GM20000 (cell line): ENCODE measurements around the gene RRM1.

Source experiments
- DNase-seq: peaks from one replicate; pipeline ENCODE4 v3.0.0; 2012; ENCODE audit warnings: low spot score
- CTCF ChIP-seq: IDR thresholded peaks from 2 replicates; pipeline ENCODE4 v1.5.1; 2012; ENCODE audit warnings: mild to moderate bottlenecking, control low read depth; ENCODE audit errors: extremely low read depth, missing control alignments

Gene RRM1

GRCh38 chr11:4084406-4085125 lies 10.0 kb upstream of the RRM1 start:
- TF ChIP-seq CTCF: no peak
- DNase-seq: no peak

GRCh38 chr11:4085575-4085974 lies 9.0 kb upstream of the RRM1 start:
- no peak for DNase-seq
- no peak for TF ChIP-seq CTCF

- DNase-seq: no peak
- TF ChIP-seq CTCF: no peak
These were observed 7.8 kb upstream of the RRM1 start for GRCh38 chr11:4086575-4087353.

GRCh38 chr11:4087551-4087950 lies 7.0 kb upstream of the RRM1 start:
- no peak for TF ChIP-seq CTCF
- no peak for DNase-seq

GRCh38 chr11:4090258-4090657 lies 4.3 kb upstream of the RRM1 start:
- TF ChIP-seq CTCF: no peak
- no peak for DNase-seq

GRCh38 chr11:4092026-4092425 lies 2.6 kb upstream of the RRM1 start:
- no peak for DNase-seq
- no peak for TF ChIP-seq CTCF
